ENCODE results near the gene RALGAPA1.

DNA sequence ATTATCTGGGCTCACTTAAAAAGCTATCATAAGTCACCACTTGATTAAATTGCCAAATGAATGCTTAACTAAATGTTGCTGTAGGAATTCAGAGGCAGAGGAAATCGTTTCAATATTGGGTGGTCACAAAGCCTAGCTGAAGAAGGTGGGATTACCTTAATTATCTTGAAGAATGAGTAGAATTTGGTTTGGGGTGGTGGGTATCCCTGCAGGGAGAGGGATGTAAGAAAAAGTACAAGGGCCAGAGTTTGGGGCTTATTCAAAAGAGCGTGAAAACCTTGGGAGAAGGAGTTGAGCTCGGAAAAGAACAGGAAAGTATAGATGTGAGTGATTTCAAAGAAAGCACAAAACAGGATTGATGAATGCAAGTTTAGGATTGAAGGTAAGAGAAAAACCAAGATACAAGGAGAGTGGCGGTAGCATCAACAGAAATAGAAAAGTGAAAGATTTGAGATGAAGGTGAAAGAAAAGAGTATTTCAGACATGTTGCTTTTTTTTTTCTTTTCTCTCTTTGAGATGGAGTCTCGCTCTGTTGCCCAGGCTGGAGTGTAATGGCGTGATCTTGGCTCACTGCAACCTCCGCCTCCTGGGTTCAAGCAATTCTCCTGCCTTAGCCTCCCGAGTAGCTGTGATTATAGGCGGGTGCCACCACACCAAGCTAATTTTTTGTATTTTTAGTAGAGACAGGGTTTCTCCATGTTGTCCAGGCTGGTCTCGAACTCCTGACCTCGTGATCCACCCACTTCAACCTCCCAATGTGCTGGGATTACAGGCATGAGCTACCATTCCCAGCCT, 18.8 kb upstream of the RALGAPA1 start:
- TF ChIP-seq, protein P1, sequence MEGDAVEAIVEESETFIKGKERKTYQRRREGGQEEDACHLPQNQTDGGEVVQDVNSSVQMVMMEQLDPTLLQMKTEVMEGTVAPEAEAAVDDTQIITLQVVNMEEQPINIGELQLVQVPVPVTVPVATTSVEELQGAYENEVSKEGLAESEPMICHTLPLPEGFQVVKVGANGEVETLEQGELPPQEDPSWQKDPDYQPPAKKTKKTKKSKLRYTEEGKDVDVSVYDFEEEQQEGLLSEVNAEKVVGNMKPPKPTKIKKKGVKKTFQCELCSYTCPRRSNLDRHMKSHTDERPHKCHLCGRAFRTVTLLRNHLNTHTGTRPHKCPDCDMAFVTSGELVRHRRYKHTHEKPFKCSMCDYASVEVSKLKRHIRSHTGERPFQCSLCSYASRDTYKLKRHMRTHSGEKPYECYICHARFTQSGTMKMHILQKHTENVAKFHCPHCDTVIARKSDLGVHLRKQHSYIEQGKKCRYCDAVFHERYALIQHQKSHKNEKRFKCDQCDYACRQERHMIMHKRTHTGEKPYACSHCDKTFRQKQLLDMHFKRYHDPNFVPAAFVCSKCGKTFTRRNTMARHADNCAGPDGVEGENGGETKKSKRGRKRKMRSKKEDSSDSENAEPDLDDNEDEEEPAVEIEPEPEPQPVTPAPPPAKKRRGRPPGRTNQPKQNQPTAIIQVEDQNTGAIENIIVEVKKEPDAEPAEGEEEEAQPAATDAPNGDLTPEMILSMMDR (conservative IDR thresholded peaks at IDR 0.05) = no peak
- TF ChIP-seq EZH2 (IDR thresholded peaks at IDR 0.05; ENCODE audit: low read depth) = no peak

Measured in PC-9 (cell line).